Right atrium auricular region (tissue), 2 donors: ENCODE data around the gene APMAP. TPM values are rescaled to one million over a fixed set of nuclear protein-coding genes. Genes with fewer than 3 reads are reported as not detected.

Source experiments
- DNase-seq: peaks from one replicate; pipeline ENCODE4 v3.0.0-alpha.2; 2019; ENCODE audit warnings: low spot score
- H3K27ac ChIP-seq, 2 donors: fragments of 200-600 bp; sonication (generic); 1 replicate in 1 of 2; 2 replicates in 1 of 2; pipeline ENCODE4 v1.5.1; 2016 to 2019
- H3K27me3 ChIP-seq, 2 donors: fragments of 200-600 bp; sonication (generic); one replicate each; pipeline versions ENCODE4 v1.5.1 to v1.6.0; 2017 to 2019
- H3K36me3 ChIP-seq: fragments of 200-600 bp; sonication (generic); one replicate; pipeline ENCODE4 v1.5.1; 2016
- H3K4me1 ChIP-seq, 2 donors: fragments of 200-600 bp; sonication (generic); one replicate each; pipeline versions ENCODE4 v1.5.1 to v1.6.0; 2017 to 2019
- H3K4me3 ChIP-seq, 2 donors: fragments of 200-600 bp; sonication (generic); 1 replicate in 1 of 2; 2 replicates in 1 of 2; pipeline ENCODE4 v1.5.1; 2017 to 2019; ENCODE audit warnings: mild to moderate bottlenecking in 1 of 2, moderate library complexity in 1 of 2
- H3K9me3 ChIP-seq, 2 donors: fragments of 200-600 bp; sonication (generic); one replicate each; pipeline ENCODE4 v1.5.1; 2019
- total RNA-seq, 2 donors: library from RNA; depleted of rRNA; stranded (reverse); fragments of >200 nt; gene quantifications; one replicate each; pipeline ENCODE4 v1.1.0, GENCODE V29; 2016
- TF ChIP-seq, protein P1 (sequence below), 2 donors: fragments of 200-600 bp; sonication (generic); IDR thresholded peaks; one replicate each; pipeline ENCODE4 v1.5.1; 2019; ENCODE audit warnings: antibody characterized with exemption in 2 of 2

Gene APMAP
- total RNA-seq, 2 donors from 2014 or later = 30.3 to 30.5 TPM

GRCh38 chr20:25030007-25030648 lies 37.6 kb upstream of the APMAP start:
- TF ChIP-seq, protein P1, sequence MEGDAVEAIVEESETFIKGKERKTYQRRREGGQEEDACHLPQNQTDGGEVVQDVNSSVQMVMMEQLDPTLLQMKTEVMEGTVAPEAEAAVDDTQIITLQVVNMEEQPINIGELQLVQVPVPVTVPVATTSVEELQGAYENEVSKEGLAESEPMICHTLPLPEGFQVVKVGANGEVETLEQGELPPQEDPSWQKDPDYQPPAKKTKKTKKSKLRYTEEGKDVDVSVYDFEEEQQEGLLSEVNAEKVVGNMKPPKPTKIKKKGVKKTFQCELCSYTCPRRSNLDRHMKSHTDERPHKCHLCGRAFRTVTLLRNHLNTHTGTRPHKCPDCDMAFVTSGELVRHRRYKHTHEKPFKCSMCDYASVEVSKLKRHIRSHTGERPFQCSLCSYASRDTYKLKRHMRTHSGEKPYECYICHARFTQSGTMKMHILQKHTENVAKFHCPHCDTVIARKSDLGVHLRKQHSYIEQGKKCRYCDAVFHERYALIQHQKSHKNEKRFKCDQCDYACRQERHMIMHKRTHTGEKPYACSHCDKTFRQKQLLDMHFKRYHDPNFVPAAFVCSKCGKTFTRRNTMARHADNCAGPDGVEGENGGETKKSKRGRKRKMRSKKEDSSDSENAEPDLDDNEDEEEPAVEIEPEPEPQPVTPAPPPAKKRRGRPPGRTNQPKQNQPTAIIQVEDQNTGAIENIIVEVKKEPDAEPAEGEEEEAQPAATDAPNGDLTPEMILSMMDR (IDR thresholded peaks at IDR 0.05) = no peak
- H3K4me3 ChIP-seq = no peak overlapping the region
- no peak for DNase-seq
- no peak overlapping the region for H3K27ac ChIP-seq
- peaks cover 0 to 50% of the 10 kb centered on the region in 2 donors for H3K4me1 ChIP-seq
- no peaks in the 10 kb centered on the region for H3K9me3 ChIP-seq
- H3K27me3 ChIP-seq = no peaks in the 10 kb centered on the region
- H3K36me3 ChIP-seq = peaks cover 11% of the 10 kb centered on the region

- Histone ChIP-seq H3K4me1 (peaks cover 0 to 45% of the 10 kb centered on the region in 2 donors), H3K36me3 (peaks cover 11% of the 10 kb centered on the region)
Observed at GRCh38 chr20:25025986-25026605, 33.5 kb upstream of the APMAP start.

DNA sequence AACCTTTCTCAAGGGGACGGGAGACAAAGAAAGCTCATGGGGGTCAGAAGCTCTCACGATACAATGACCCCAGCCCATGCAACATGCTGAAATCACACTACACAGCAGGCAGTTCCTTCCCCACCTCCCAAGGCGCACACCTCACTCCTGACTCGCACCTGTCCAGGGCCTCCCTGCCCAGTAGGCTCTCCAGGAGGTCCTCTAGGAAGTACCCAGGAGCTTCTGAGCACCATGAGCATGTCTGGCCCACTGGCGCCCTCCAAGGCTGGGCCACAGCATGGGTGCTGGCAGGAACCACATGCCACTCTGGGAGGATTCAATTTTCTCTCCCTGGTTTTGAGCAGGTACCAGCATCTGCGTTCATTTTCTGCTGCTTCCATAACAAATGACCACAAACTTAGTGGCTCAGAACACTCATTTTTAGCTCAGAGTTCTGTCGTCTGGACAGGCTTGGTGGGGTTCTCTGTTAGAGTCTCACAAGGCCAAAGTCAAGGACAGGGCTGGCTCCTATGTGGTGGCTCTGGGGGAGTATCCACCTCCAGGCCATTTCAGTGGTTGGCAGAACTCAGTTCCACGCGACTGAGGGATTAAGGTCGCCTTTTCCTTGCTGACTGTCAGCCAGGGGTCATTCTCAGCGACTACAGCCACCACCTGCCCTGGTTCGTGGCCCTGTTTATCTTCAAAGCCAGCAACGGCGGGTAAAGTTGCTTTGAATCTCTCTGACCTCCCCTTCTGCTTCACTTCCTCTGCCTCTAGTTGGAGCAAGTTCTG lies 32.7 kb upstream of the APMAP start:
- H3K4me3 ChIP-seq = no peak overlapping the region
- TF ChIP-seq, protein P1 (IDR thresholded peaks at IDR 0.05) = no peak
- H3K27me3 ChIP-seq = no peaks in the 10 kb centered on the region
- no peak for DNase-seq
- H3K4me1 ChIP-seq = peaks cover 0 to 47% of the 10 kb centered on the region in 2 donors
- H3K9me3 ChIP-seq = no peaks in the 10 kb centered on the region
- H3K27ac ChIP-seq = peak overlapping the region; percentile 19 to 35
- peaks cover 7% of the 10 kb centered on the region for H3K36me3 ChIP-seq

More at GRCh38 chr20:25025986-25026605, 33.5 kb upstream of the APMAP start:
- Histone ChIP-seq H3K4me3 (no peak overlapping the region), H3K9me3 (no peaks in the 10 kb centered on the region), H3K27me3 (no peaks in the 10 kb centered on the region), H3K27ac (peak overlapping the region in 1 of 2 donors; percentile 35)
- TF ChIP-seq, protein P1 (IDR thresholded peaks at IDR 0.05) = no peak
- no peak for DNase-seq

DNA sequence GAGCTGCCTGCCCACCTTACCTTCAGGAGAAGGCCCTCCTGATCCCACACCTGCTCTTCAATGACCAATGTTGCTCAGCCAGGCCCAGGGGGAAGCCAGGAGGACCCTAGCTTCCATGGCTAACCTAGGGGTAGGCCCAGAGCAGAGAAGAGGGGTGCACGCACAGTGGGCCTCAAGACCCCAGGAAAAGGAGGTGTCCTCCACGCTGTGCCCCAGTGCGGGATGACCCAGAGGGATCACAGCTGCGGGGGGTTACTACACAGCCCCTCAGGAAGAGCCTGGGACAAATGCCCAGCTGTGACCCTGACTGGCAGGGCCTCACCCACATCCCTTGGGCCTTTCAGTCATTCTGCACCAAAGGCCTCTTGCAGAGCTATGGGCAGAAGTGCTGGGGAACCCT lies 31.6 kb upstream of the APMAP start:
- Histone ChIP-seq H3K27me3 (no peaks in the 10 kb centered on the region), H3K36me3 (peaks cover 10% of the 10 kb centered on the region), H3K4me3 (no peak overlapping the region), H3K4me1 (peaks cover 0 to 47% of the 10 kb centered on the region in 2 donors), H3K27ac (no peak overlapping the region), H3K9me3 (no peaks in the 10 kb centered on the region)
- no peak for DNase-seq
- TF ChIP-seq, protein P1 (IDR thresholded peaks at IDR 0.05) = no peak

- DNase-seq = no peak
Observed at GRCh38 chr20:25023356-25023755, 30.8 kb upstream of the APMAP start.

More at GRCh38 chr20:25023356-25023755, 30.8 kb upstream of the APMAP start:
- Histone ChIP-seq H3K36me3 (peaks cover 18% of the 10 kb centered on the region), H3K27me3 (no peaks in the 10 kb centered on the region), H3K9me3 (no peaks in the 10 kb centered on the region), H3K27ac (peak overlapping the region in 1 of 2 donors; percentile 47), H3K4me1 (peaks cover 0 to 47% of the 10 kb centered on the region in 2 donors), H3K4me3 (no peak overlapping the region)
- TF ChIP-seq, protein P1 (IDR thresholded peaks at IDR 0.05) = no peak
